Stimulated activated CD4-positive, alpha-beta T cell treated with anti-CD3 and anti-CD28 coated beads, Interleukin-12 subunit alpha, Interleukin-12 subunit beta, amount 100 ng/mL, for 24 hours (primary cell): Measurements from ENCODE around the gene RTF2.
A peak's percentile ranks its signal among the peaks of the same experiment; 100 is the strongest.
"Not testable (repeated sequence)": the region's sequence is repeated elsewhere in the genome, so short reads cannot be mapped to it uniquely, and the experiment has no call there.

Experiments used
- DNase-seq, 2 experiments: peaks; one replicate each; pipeline ENCODE4 v3.0.0-alpha.2; 2020; ENCODE audit warnings: low read depth in 2 of 2

Gene RTF2

GRCh38 chr20:56488566-56488965 lies 20.1 kb downstream of the RTF2 start:
- DNase-seq = no peak

- no peak for DNase-seq
These were observed 32.7 kb downstream of the RTF2 start for GRCh38 chr20:56501116-56501515.

GRCh38 chr20:56503916-56504315 lies 35.5 kb downstream of the RTF2 start:
- no peak for DNase-seq

- peak in 1 of 2 experiments; percentile 15 for DNase-seq
These were observed 36.1 kb downstream of the RTF2 start for GRCh38 chr20:56504373-56505005.

- no peak for DNase-seq
These were observed 37.7 kb downstream of the RTF2 start for GRCh38 chr20:56506103-56506502.

- DNase-seq = no peak
These were observed 43.5 kb downstream of the RTF2 start for GRCh38 chr20:56511926-56512325.

- DNase-seq = no peak
These were observed 45.0 kb downstream of the RTF2 start for GRCh38 chr20:56513161-56514150.

GRCh38 chr20:56516631-56517030 lies 48.2 kb downstream of the RTF2 start:
- no peak for DNase-seq

GRCh38 chr20:56517211-56517610 lies 48.8 kb downstream of the RTF2 start:
- no peak for DNase-seq

GRCh38 chr20:56517641-56518040 lies 49.2 kb downstream of the RTF2 start:
- DNase-seq = no peak

- DNase-seq = no peak
These were observed 49.7 kb downstream of the RTF2 start for GRCh38 chr20:56518126-56518525.

GRCh38 chr20:56518721-56519398 lies 50.4 kb downstream of the RTF2 start:
- DNase-seq = no peak

GRCh38 chr20:56519551-56519950 lies 51.1 kb downstream of the RTF2 start:
- DNase-seq = no peak

- DNase-seq = no peak
These were observed 51.8 kb downstream of the RTF2 start for GRCh38 chr20:56520180-56520579.

- not testable (repeated sequence) for DNase-seq
These were observed 52.4 kb downstream of the RTF2 start for GRCh38 chr20:56520746-56521354.

GRCh38 chr20:56522311-56522710 lies 53.9 kb downstream of the RTF2 start:
- DNase-seq = no peak

GRCh38 chr20:56524444-56524843 lies 56.0 kb downstream of the RTF2 start, which contains the start of gene FAM209A:
FAM209A (plus strand) TSS chr20:56524744; CDS start chr20:56524809, 65 bp downstream.
- not testable (repeated sequence) for DNase-seq

GRCh38 chr20:56527521-56527920 lies 59.1 kb downstream of the RTF2 start:
- no peak for DNase-seq

- not testable (repeated sequence) for DNase-seq
These were observed 64.5 kb downstream of the RTF2 start, which contains the start of gene FAM209B for GRCh38 chr20:56532946-56533345. FAM209B (plus strand) TSS chr20:56533246; CDS start chr20:56533342, 96 bp downstream.

- no peak for DNase-seq
These were observed 69.6 kb downstream of the RTF2 start for GRCh38 chr20:56537997-56538396.

GRCh38 chr20:56540415-56540814 lies 72.0 kb downstream of the RTF2 start:
- DNase-seq = no peak
